Osteoblast (primary cell): ENCODE results near the gene SAMD7. TPM values are rescaled to one million over a fixed set of nuclear protein-coding genes. Genes with fewer than 3 reads are reported as not detected.

ENCODE experiments used
- DNase-seq: peaks from one replicate; pipeline ENCODE4 v3.0.0; 2011; ENCODE audit warnings: low spot score, mixed read lengths; ENCODE audit not compliant: insufficient read length; ENCODE audit errors: missing footprints
- H2AFZ ChIP-seq: 2 replicates; pipeline ENCODE4 v1.6.0; 2011; ENCODE audit warnings: mild to moderate bottlenecking, low read length
- H3K27ac ChIP-seq: 2 replicates; pipeline ENCODE4 v1.5.1; 2011; ENCODE audit warnings: mild to moderate bottlenecking, low read depth, low read length, moderate library complexity
- H3K27me3 ChIP-seq: 2 replicates; pipeline ENCODE4 v1.6.0; 2012; ENCODE audit warnings: mild to moderate bottlenecking, control low read depth, inconsistent platforms, low read length, moderate library complexity; ENCODE audit not compliant: insufficient read depth
- H3K36me3 ChIP-seq: 2 replicates; pipeline ENCODE4 v1.5.1; 2011; ENCODE audit warnings: mild to moderate bottlenecking, low read length, control low read depth, moderate library complexity; ENCODE audit not compliant: insufficient read depth
- H3K4me1 ChIP-seq: 2 replicates; pipeline ENCODE4 v1.5.1; 2011; ENCODE audit warnings: mild to moderate bottlenecking, low read length, control low read depth, moderate library complexity; ENCODE audit not compliant: insufficient read depth
- H3K4me2 ChIP-seq: 2 replicates; pipeline ENCODE4 v1.6.0; 2011; ENCODE audit warnings: mild to moderate bottlenecking, low read length; ENCODE audit not compliant: insufficient read depth
- H3K4me3 ChIP-seq: fragments of 200-600 bp; sonication (generic); 3 replicates; pipeline ENCODE4 v1.5.1; 2012; ENCODE audit warnings: mild to moderate bottlenecking, low read length, inconsistent platforms; ENCODE audit not compliant: insufficient read depth
- H3K79me2 ChIP-seq: 2 replicates; pipeline ENCODE4 v1.6.0; 2012; ENCODE audit warnings: mild to moderate bottlenecking, low read length, control low read depth, inconsistent platforms; ENCODE audit not compliant: insufficient read depth
- H3K9me3 ChIP-seq: 2 replicates; pipeline ENCODE4 v1.5.1; 2011; ENCODE audit warnings: low read depth, low read length, control low read depth
- H4K20me1 ChIP-seq: 2 replicates; pipeline ENCODE4 v1.6.0; 2012; ENCODE audit warnings: mild to moderate bottlenecking, low read length, control low read depth; ENCODE audit not compliant: insufficient read depth
- total RNA-seq: library from RNA; depleted of rRNA; stranded (reverse); fragments of >200 nt; gene quantifications from 2 replicates; pipeline ENCODE4 v1.2.3, GENCODE V29; 2012
- TF ChIP-seq, protein P1 (sequence below): IDR thresholded peaks from 2 replicates; pipeline ENCODE4 v1.5.1; 2011; ENCODE audit warnings: mild to moderate bottlenecking, low read depth, low read length, moderate library complexity; ENCODE audit errors: extremely low read depth

Gene SAMD7
- total RNA-seq, 1 donor = not detected

DNA sequence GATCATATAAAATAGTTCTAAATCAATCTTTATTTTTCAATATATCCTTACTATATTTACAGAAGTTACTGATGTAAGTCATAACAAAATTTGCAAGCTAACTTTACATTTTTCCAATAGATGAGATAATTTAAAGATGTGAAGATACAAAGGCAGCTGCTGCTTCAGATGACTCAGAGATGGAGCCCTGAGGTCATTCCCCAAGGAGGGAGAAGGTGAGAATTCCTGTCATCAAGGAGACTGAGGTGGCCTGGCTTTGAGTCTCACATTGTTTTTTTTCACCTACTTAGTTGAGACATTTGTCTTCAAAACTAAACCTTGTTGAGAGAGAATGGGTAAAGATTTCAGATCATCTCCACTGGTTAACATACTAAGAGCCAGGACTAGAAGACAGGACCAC, 3.9 kb upstream of the SAMD7 start:
- TF ChIP-seq, protein P1, sequence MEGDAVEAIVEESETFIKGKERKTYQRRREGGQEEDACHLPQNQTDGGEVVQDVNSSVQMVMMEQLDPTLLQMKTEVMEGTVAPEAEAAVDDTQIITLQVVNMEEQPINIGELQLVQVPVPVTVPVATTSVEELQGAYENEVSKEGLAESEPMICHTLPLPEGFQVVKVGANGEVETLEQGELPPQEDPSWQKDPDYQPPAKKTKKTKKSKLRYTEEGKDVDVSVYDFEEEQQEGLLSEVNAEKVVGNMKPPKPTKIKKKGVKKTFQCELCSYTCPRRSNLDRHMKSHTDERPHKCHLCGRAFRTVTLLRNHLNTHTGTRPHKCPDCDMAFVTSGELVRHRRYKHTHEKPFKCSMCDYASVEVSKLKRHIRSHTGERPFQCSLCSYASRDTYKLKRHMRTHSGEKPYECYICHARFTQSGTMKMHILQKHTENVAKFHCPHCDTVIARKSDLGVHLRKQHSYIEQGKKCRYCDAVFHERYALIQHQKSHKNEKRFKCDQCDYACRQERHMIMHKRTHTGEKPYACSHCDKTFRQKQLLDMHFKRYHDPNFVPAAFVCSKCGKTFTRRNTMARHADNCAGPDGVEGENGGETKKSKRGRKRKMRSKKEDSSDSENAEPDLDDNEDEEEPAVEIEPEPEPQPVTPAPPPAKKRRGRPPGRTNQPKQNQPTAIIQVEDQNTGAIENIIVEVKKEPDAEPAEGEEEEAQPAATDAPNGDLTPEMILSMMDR = no peak
- no peak overlapping the region for H3K4me3 ChIP-seq
- DNase-seq = no peak
- H3K4me2 ChIP-seq = no peak overlapping the region
- H3K36me3 ChIP-seq = no peaks in the 10 kb centered on the region
- H3K27ac ChIP-seq = no peak overlapping the region
- H3K27me3 ChIP-seq = no peaks in the 10 kb centered on the region
- no peak overlapping the region for H2AFZ ChIP-seq
- H3K79me2 ChIP-seq = no peaks in the 10 kb centered on the region
- no peaks in the 10 kb centered on the region for H3K9me3 ChIP-seq
- H4K20me1 ChIP-seq = no peaks in the 10 kb centered on the region
- H3K4me1 ChIP-seq = no peaks in the 10 kb centered on the region

DNA sequence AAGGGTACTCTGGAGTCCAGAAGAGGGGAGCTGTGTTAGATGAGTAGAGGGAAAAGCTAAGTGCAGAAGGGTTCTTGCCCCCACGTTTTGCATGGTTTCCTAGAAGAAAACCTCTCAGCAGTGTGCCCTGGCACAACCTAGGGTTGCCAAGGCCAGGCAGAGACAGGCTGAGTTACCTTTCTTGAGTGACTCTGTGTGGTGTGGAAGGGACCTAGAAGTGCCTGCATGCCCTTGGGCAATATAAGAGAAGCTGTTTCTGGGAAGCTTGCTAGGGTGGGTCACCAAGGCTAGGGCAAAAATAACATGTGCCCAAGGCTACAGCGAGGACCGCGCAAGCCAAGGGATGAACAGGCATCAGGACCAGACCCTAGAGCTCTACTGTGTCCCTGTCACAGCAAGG, 3.4 kb upstream of the SAMD7 start:
- Histone ChIP-seq H3K79me2 (no peaks in the 10 kb centered on the region), H3K36me3 (no peaks in the 10 kb centered on the region), H3K9me3 (no peaks in the 10 kb centered on the region), H3K4me2 (no peak overlapping the region), H3K27ac (no peak overlapping the region), H3K27me3 (no peaks in the 10 kb centered on the region), H4K20me1 (no peaks in the 10 kb centered on the region), H3K4me1 (no peaks in the 10 kb centered on the region), H2AFZ (no peak overlapping the region), H3K4me3 (no peak overlapping the region)
- DNase-seq = no peak
- TF ChIP-seq, protein P1 = no peak

DNA sequence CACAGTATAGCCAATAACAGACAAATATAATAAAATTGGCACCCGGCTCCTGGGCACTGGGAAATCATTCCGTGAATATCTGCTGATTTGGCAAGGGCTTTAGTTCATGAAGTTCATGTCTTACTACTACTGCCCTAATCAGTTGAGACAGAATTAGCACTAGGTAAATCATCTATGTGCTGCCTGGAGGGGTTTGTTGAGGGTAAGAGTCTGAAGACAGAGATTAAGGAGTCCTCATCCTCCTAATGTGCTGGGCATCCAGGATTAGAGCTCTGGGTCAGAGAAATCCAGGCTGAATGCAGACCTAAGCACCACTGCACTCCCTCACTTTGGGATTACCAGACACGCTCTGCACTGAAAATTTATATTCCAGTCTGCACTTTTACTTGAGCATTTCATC, 2.0 kb downstream of the SAMD7 start:
- no peak for DNase-seq
- Histone ChIP-seq H3K27me3 (no peaks in the 10 kb centered on the region), H2AFZ (no peak overlapping the region), H3K9me3 (no peaks in the 10 kb centered on the region), H3K4me2 (no peak overlapping the region), H3K4me1 (no peaks in the 10 kb centered on the region), H3K27ac (no peak overlapping the region), H3K4me3 (no peak overlapping the region), H3K79me2 (no peaks in the 10 kb centered on the region), H4K20me1 (no peaks in the 10 kb centered on the region), H3K36me3 (no peaks in the 10 kb centered on the region)
- TF ChIP-seq, protein P1 = no peak

DNA sequence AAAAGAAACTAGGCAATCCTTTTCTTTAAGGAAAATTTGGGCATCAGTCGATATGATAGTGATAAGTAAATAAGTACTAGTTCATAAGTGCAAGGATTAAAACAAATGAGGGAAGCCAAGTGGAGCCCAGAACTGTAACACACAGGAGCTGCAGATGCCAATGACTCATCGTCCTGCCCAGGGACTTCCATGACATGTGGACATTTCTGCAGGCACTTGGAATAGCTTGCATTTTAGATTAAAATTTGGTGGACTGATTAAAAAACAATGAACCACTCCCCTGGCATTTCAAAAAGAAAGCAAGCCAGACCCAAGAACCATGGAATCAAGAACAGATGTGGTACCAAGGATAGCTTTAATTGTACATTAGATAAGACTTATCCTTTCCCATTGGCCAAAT, 2.9 kb downstream of the SAMD7 start:
- Histone ChIP-seq H3K27ac (no peak overlapping the region), H3K36me3 (no peaks in the 10 kb centered on the region), H3K79me2 (no peaks in the 10 kb centered on the region), H3K4me2 (no peak overlapping the region), H4K20me1 (no peaks in the 10 kb centered on the region), H3K9me3 (no peaks in the 10 kb centered on the region), H2AFZ (no peak overlapping the region), H3K27me3 (no peaks in the 10 kb centered on the region), H3K4me1 (no peaks in the 10 kb centered on the region), H3K4me3 (no peak overlapping the region)
- TF ChIP-seq, protein P1 = no peak
- no peak for DNase-seq
